ENCODE measurements around the gene SEMA3F. TPM values are rescaled to one million over a fixed set of nuclear protein-coding genes. Genes with fewer than 3 reads are reported as not detected.

Gene SEMA3F
- polyA plus RNA-seq (2012; ENCODE audit: low read depth, missing spikeins) = 0.19 TPM

DNA sequence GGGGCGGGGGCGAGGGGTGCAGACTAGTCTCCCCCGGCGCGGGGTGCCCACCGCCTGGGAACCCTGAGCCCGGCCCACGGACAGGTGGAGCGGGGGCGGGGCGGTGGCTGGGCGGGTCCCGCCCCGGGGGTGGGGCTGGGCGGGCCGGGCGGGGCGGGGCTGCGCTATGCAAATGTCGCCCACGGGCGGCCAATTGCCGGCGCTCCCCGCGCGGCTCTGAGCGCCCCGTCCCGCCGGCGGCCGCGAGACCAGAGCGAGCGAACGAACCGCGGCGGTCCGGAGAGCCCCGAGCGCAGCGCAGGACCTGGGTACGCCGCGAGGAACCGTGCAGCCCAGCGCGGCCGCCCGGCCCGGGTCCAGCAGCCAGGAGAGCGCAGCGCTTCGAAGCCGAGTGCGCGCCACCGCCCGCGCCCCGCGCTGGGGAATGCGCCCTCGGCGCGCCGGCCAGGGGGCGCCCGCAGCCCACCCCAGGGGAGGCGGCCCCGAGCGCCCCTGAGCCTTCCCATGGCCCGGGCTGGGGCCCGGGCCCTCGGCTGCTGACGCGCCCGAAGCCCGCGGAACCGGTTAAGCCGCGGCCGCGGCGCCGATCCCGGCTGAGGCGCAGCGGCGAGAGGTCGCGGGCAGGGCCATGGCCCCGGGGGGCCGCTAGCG lies at the start of gene SEMA3F:
Gene SEMA3F (plus strand): TSS at position 485 of the 651 bp plus-strand sequence. CDS start 4,299 bp downstream, outside the sequence.
- DNase-seq (ENCODE audit: insufficient read length, low spot score) (peak; percentile 98), FAIRE-seq (peak; percentile 70)
- 0 out of 2 replicates have a peak, but pooled peaks have one; percentile 18 for TF ChIP-seq POU2F2 (IDR thresholded peaks at IDR 0.05; ENCODE audit: low read depth, low read length)
- no peak for TF ChIP-seq TAF1 (IDR thresholded peaks at IDR 0.05; ENCODE audit: low read depth, low read length)

DNA sequence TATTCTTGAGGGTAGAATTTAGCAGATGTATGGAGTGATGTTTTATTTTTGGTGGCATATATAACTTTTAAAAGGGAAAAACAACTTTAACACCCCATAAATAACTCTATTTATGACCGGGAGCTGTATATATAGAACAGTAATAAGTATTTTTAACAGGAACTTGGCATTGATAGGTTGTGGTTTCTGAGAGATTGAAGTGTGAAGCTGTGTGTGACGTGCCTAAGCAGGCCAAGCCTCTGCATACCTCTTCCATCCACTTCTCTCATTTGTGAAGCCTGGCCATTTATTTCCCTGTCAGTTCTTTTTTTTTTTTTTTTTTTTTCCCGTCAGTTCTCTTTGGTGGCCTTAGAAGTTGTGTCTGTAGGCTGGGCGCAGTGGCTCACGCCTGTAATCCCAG lies 43.4 kb upstream of the SEMA3F start:
- TF ChIP-seq POLR2A (IDR thresholded peaks at IDR 0.05; ENCODE audit: low read depth, low read length) = no peak
- TF ChIP-seq TAF1 (IDR thresholded peaks at IDR 0.05; ENCODE audit: low read depth, low read length) = no peak
- TF ChIP-seq PAX5 (IDR thresholded peaks at IDR 0.05; ENCODE audit: insufficient read depth, low read length, severe bottlenecking) = no peak
- no peak for TF ChIP-seq POU2F2 (IDR thresholded peaks at IDR 0.05; ENCODE audit: low read depth, low read length)
- TF ChIP-seq POLR2AphosphoS5 (IDR thresholded peaks at IDR 0.05; ENCODE audit: low read depth, low read length) = no peak
- no peak for TF ChIP-seq SPI1 (IDR thresholded peaks at IDR 0.05; ENCODE audit: low read depth, low read length)
- no peak for FAIRE-seq
- DNase-seq (ENCODE audit: insufficient read length, low spot score) = no peak

DNA sequence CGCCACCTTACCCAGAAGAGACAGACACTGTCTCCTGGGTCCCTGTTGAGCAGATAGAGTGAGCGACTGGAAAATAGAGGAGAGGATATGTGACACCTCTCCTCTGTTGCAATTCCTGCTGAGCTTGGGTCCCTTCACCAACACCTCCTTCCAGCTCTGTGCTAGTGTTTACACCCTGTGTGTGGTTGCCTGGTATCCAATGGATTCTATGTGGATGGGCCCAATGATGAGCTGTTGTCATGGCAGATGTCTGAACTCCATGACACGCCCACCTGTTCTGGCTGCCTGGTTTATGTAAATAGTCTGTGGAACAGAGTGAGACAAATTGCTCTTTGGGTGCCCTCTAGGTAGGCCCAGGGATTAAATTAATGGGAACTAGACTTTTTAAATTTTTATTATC lies 42.7 kb upstream of the SEMA3F start:
- FAIRE-seq (no peak), DNase-seq (ENCODE audit: insufficient read length, low spot score) (no peak)
- TF ChIP-seq TAF1 (IDR thresholded peaks at IDR 0.05; ENCODE audit: low read depth, low read length) (no peak), SPI1 (IDR thresholded peaks at IDR 0.05; ENCODE audit: low read depth, low read length) (no peak), POLR2A (IDR thresholded peaks at IDR 0.05; ENCODE audit: low read depth, low read length) (no peak), PAX5 (IDR thresholded peaks at IDR 0.05; ENCODE audit: insufficient read depth, low read length, severe bottlenecking) (no peak), POU2F2 (IDR thresholded peaks at IDR 0.05; ENCODE audit: low read depth, low read length) (no peak), POLR2AphosphoS5 (IDR thresholded peaks at IDR 0.05; ENCODE audit: low read depth, low read length) (no peak)

DNA sequence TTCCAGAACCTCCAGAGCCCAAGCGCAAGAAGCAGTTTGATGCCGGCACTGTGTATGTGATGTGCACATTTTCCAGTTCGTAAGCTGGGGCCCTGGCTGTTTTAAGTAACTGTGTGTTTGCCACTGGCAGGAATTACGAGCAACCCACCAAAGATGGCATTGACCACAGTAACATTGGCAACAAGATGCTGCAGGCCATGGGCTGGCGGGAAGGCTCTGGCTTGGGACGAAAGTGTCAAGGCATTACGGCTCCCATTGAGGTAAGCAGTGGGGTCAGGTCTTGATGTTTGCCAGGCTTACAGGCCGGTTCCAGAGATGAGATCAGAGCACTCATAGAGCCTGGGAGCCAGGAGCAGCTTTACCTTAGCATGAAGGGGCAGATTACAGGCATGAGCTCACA lies 38.0 kb upstream of the SEMA3F start:
- FAIRE-seq (no peak), DNase-seq (ENCODE audit: insufficient read length, low spot score) (no peak)
- no peak for TF ChIP-seq POLR2A (IDR thresholded peaks at IDR 0.05; ENCODE audit: low read depth, low read length)
- no peak for TF ChIP-seq TAF1 (IDR thresholded peaks at IDR 0.05; ENCODE audit: low read depth, low read length)
- TF ChIP-seq PAX5 (IDR thresholded peaks at IDR 0.05; ENCODE audit: insufficient read depth, low read length, severe bottlenecking) = no peak
- TF ChIP-seq POU2F2 (IDR thresholded peaks at IDR 0.05; ENCODE audit: low read depth, low read length) = no peak
- no peak for TF ChIP-seq POLR2AphosphoS5 (IDR thresholded peaks at IDR 0.05; ENCODE audit: low read depth, low read length)
- TF ChIP-seq SPI1 (IDR thresholded peaks at IDR 0.05; ENCODE audit: low read depth, low read length) = no peak

DNA sequence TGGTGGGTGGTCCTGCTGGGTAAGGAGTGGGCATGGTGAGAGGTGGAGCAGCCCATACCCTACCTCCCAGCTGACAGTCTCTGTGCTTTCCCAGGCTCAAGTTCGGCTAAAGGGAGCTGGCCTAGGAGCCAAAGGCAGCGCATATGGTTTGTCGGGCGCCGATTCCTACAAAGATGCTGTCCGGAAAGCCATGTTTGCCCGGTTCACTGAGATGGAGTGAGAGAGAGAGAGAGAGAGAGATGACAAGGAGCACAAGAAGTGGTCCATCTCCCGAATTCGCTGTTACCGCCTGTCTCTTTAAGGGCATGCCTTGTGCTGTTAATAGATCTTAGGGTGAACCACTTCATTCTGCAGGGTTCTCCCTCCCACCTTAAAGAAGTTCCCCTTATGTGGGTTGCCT lies 36.9 kb upstream of the SEMA3F start:
- DNase-seq (ENCODE audit: insufficient read length, low spot score) (no peak), FAIRE-seq (no peak)
- TF ChIP-seq POLR2A (IDR thresholded peaks at IDR 0.05; ENCODE audit: low read depth, low read length) (no peak), SPI1 (IDR thresholded peaks at IDR 0.05; ENCODE audit: low read depth, low read length) (no peak)

DNA sequence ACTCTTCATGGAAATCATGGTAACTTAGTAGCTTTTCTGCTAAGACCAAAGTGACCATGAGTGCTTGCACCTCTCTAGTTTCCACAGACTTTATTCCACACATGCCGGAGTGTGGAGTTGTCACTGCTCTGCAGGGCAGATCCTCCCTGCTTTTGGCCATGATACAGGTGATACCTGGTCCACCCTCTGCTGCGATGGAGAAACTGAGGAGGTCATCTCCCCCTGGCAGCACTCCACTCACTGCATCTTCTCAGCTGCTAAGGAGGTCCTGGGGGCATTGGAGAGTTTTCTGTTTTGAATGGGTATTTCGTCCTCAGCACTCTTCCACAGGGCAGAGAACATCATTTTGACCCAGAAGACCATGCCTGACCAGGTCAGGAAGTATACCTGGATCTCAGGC lies 35.3 kb upstream of the SEMA3F start:
- DNase-seq (ENCODE audit: insufficient read length, low spot score) = no peak
- FAIRE-seq = no peak
- TF ChIP-seq TAF1 (IDR thresholded peaks at IDR 0.05; ENCODE audit: low read depth, low read length) (no peak), SPI1 (IDR thresholded peaks at IDR 0.05; ENCODE audit: low read depth, low read length) (no peak), POLR2AphosphoS5 (IDR thresholded peaks at IDR 0.05; ENCODE audit: low read depth, low read length) (peak; percentile 16; the same call in 1 of the 2 replicates)

DNA sequence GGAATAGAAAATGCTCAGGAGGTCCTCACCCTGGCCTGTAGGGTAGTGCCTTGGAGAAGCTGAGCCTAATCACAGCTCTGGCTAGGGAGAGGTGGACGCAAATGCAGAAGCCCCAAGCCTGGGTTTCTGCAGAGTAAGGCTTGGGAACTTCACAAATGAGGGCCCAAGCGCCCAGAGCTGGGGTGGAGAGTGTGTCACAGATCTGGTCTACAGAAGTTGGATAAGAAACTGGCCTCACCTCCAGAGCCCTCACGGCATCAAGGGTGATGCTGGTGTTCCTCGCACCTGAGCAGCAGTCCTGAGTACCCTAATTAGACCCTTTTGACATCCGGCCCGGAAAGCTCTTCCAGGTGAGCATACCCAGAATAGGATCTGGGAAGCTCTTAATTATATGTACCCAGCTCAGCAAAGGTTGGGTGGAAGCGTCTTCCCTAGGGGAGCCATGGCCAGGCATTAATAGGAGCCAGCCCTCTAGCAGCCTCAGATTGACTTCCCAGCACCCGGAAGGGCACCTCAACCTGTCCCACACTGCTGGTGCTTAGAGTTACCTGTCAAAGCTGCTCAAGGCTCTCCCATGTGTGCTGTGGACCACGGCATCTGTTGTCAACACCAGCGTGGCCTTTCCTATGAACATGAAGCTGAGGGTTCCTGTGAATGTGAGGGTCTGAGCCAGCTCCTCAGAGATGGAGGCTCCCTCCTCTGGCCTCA lies 34.6 kb upstream of the SEMA3F start:
- DNase-seq (ENCODE audit: insufficient read length, low spot score) = no peak
- FAIRE-seq = peak; percentile 40
- TF ChIP-seq SPI1 (IDR thresholded peaks at IDR 0.05; ENCODE audit: low read depth, low read length) = no peak
- 0 out of 2 replicates have a peak, but pooled peaks have one; percentile 17 for TF ChIP-seq POLR2A (IDR thresholded peaks at IDR 0.05; ENCODE audit: low read depth, low read length)
- TF ChIP-seq POLR2AphosphoS5 (IDR thresholded peaks at IDR 0.05; ENCODE audit: low read depth, low read length) = peak; percentile 52; the same call in 1 of the 2 replicates

DNA sequence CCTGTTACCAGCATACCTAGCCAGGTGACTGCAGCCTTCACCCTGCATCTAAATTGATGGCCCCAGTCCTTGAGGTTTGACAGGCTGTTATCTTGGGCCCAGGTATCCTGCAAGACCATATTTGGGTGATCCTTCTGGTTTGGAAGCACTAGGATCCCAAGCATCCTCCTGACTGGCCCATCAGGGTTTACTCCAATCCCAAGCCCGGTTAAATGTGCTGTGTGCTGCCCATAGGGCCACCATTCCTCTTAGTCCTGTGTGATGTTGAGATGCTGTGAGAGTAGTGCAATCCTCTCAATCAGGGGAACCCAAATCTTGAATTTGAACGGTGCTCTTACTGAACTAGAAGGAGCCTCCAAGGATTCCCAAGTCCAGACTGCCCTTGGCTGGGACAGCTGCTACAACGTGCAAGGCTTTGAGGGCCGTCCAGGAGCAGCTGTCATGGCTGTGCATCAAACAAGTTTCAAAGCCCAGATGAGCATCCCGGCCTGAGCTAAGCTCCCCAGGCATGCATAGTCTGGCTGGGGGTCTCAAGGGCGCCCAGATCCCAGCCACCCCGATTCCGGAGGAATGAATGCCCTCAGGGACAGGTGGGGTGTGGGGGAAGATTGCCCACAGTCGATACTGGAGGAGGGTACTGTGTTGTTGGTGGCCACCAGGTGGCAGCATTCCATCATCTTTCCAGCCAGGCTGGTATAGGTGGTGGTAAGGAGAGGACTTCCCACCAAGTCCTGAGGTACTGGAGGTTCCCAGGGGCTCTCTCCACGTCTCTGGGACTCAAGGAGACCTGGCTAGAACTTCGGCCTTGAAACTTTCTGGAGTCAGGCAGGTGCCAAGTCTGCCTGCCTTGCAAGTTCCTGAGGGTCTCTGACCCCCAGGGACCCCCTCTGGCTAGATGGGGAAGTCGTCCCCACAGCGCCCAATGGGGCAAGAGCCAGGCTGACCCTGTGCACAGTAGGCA lies 33.8 kb upstream of the SEMA3F start:
- TF ChIP-seq POLR2AphosphoS5 (IDR thresholded peaks at IDR 0.05; ENCODE audit: low read depth, low read length) = peak; percentile 57; the same call in 1 of the 2 replicates
- TF ChIP-seq POU2F2 (IDR thresholded peaks at IDR 0.05; ENCODE audit: low read depth, low read length) = peak; percentile 45; the same call in 1 of the 2 replicates
- peak; percentile 66 for TF ChIP-seq POLR2A (IDR thresholded peaks at IDR 0.05; ENCODE audit: low read depth, low read length)
- no peak for TF ChIP-seq PAX5 (IDR thresholded peaks at IDR 0.05; ENCODE audit: insufficient read depth, low read length, severe bottlenecking)
- DNase-seq (ENCODE audit: insufficient read length, low spot score) (peak; percentile 79), FAIRE-seq (peak; percentile 98)

DNA sequence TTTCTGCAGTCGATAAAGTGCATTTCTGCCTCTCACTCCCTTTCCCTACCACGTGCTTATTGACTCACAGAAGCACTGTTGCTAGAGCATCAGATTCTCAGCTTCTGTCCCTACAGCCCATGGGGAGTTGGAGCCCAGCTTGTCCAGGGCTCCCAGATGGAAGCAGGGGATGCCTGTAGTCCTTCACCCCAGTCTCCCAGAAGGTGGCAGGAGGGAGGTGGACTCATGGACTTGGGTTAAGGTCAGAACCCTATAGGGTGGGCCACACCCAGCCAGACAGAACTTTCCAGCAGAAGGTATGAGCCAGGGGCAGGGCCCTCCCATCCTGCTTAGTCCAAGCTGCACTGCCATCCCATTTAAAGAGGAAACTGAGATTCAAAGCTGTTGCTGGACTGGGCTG lies 33.1 kb upstream of the SEMA3F start:
- FAIRE-seq (no peak), DNase-seq (ENCODE audit: insufficient read length, low spot score) (no peak)
- TF ChIP-seq SPI1 (IDR thresholded peaks at IDR 0.05; ENCODE audit: low read depth, low read length) = no peak
- TF ChIP-seq PAX5 (IDR thresholded peaks at IDR 0.05; ENCODE audit: insufficient read depth, low read length, severe bottlenecking) = no peak
- TF ChIP-seq TAF1 (IDR thresholded peaks at IDR 0.05; ENCODE audit: low read depth, low read length) = no peak
- TF ChIP-seq POU2F2 (IDR thresholded peaks at IDR 0.05; ENCODE audit: low read depth, low read length) = no peak
- no peak for TF ChIP-seq POLR2A (IDR thresholded peaks at IDR 0.05; ENCODE audit: low read depth, low read length)
- no peak for TF ChIP-seq POLR2AphosphoS5 (IDR thresholded peaks at IDR 0.05; ENCODE audit: low read depth, low read length)

All from GM12891 (cell line).